Metanephros (tissue), 1 donor: ENCODE results near the gene OR1Q1. TPM values are rescaled to one million over a fixed set of nuclear protein-coding genes. Genes with fewer than 3 reads are reported as not detected.

Experiments used
- total RNA-seq: library from RNA; depleted of rRNA; stranded (reverse); fragments of >200 nt; gene quantifications from one replicate; pipeline ENCODE4 v1.2.3, GENCODE V29; 2014

The OR1Q1 gene, protein sequence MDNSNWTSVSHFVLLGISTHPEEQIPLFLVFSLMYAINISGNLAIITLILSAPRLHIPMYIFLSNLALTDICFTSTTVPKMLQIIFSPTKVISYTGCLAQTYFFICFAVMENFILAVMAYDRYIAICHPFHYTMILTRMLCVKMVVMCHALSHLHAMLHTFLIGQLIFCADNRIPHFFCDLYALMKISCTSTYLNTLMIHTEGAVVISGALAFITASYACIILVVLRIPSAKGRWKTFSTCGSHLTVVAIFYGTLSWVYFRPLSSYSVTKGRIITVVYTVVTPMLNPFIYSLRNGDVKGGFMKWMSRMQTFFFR
- not detected for total RNA-seq

GRCh38 chr9:122614362-122614761 lies at the start of gene OR1Q1:
OR1Q1 (plus strand) TSS chr9:122614738; CDS start chr9:122614738, 0 bp downstream.

GRCh38 chr9:122583284-122583683 lies 31.3 kb upstream of the OR1Q1 start, which contains the start of gene OR1L8:
OR1L8 (minus strand) TSS chr9:122583384; CDS start chr9:122568477, 14,907 bp downstream.

GRCh38 chr9:122657527-122657926 lies 43.0 kb downstream of the OR1Q1 start, which contains the start of gene OR1B1:
OR1B1 (minus strand) TSS chr9:122657627.

DNA sequence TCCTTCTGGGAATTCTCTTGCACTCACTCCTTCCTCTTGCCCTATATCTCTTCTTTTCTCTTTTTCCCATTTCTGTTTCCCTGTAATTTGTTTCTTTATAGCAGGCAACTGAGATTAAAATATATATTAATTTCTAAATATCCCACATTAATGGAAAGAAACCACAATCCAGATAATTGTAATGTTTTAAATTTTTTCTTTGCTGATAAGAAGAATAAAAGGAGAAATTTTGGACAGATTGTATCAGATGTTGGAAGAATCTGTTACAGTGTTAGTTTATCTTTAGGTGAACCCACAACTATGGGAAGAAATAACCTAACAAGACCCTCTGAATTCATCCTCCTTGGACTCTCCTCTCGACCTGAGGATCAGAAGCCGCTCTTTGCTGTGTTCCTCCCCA lies 46.9 kb downstream of the OR1Q1 start, which contains the start of gene OR1L1:
OR1L1 (plus strand) TSS at position 301 of the 400 bp plus-strand sequence; CDS start at position 301, 0 bp downstream.

Other genes starting within 250 kb of the OR1Q1 start
- gene PTGS1, start 243.7 kb upstream of the OR1Q1 start, total RNA-seq = 9.6 TPM
- not detected for gene OR1J1, start 136.8 kb upstream of the OR1Q1 start, total RNA-seq
- not detected for gene OR1J2, start 103.9 kb upstream of the OR1Q1 start, total RNA-seq
- gene OR1J4, start 95.6 kb upstream of the OR1Q1 start, total RNA-seq = not detected
- not detected for gene OR1N1, start 87.4 kb upstream of the OR1Q1 start, total RNA-seq
- not detected for gene OR1N2, start 61.6 kb upstream of the OR1Q1 start, total RNA-seq
- not detected for gene OR1L8, start 31.4 kb upstream of the OR1Q1 start, total RNA-seq
- 0.23 TPM for gene OR1B1, start 42.9 kb downstream of the OR1Q1 start, total RNA-seq
- not detected for gene OR1L1, start 47.0 kb downstream of the OR1Q1 start, total RNA-seq
- not detected for gene OR1L3, start 60.4 kb downstream of the OR1Q1 start, total RNA-seq
- gene OR1L4, start 109.3 kb downstream of the OR1Q1 start, total RNA-seq = not detected
- not detected for gene OR1L6, start 127.6 kb downstream of the OR1Q1 start, total RNA-seq
- not detected for gene OR5C1, start 174.2 kb downstream of the OR1Q1 start, total RNA-seq
- not detected for gene OR1K1, start 185.4 kb downstream of the OR1Q1 start, total RNA-seq
- gene PDCL, start 213.8 kb downstream of the OR1Q1 start, total RNA-seq = 25.3 TPM